GM21526 (cell line): ENCODE data around the gene HES5.

ENCODE experiments used
- ATAC-seq: cut with Tn5 transposase; IDR thresholded peaks from one replicate; pipeline ENCODE4 v1.9.1; 2021; ENCODE audit warnings: moderate library complexity; ENCODE audit not compliant: unreplicated experiment, low FRiP score

The HES5 gene

DNA sequence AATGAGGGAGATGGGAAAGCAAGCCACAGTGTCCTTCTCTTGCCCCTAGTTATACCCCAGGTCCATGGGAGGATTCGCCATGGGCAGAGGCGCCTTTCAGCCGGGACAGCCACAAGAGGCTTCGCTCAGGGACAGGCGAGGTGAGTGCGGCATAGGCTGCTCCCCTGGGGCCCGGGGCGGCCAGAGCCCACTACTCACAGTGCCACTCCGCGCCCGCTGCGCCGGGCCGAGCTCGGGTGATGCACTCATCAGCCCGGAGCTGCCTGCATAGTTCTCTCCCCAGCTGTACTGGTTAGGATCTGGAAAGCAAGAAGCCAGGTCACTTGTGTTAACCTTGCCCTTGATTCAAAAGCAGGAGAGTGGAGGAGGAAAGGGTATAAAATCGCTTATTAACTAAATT, 12.1 kb downstream of the HES5 start:
- ATAC-seq = no peak

DNA sequence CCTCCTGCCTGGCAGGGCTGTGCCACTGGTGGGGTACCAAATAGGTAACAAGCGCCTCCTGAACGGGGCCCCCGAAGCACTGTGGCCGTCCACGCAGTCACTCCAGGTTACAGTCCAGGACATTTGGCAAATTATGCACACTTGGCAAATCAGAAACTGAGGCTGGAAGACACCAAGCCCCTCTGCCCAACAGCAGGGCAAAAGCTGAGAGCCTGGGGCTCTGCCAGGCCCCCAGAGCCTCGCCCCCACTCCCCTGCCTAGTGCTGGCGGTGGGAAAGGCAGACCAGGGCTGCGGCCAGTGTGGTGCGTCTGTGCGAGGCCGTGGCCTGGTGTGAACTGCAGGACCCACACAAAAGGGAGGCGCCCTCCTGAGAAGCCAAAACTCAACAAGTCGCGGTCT, 13.1 kb downstream of the HES5 start:
- ATAC-seq = no peak

GRCh38 chr1:2516124-2516523, 13.9 kb downstream of the HES5 start:
- ATAC-seq = no peak

DNA sequence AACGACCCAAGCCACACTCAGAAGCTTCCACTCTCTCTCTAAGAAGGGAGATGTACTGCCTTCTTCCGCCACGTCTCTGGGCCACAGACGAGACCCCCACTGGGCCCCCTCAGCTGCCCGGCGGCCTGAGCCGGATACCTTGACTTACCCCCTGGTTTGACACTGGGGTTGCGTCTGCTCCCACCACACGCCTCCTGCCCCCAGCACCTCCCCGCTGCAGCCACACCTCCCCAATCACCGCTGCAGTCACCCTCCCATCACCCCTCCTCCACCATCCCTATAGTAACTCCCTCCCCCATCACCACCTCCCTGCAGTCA, 14.3 kb downstream of the HES5 start:
- no peak for ATAC-seq

GRCh38 chr1:2514863-2515762, 14.9 kb downstream of the HES5 start:
- no peak for ATAC-seq

GRCh38 chr1:2513939-2514652, 16.0 kb downstream of the HES5 start:
- no peak for ATAC-seq

GRCh38 chr1:2512862-2513421, 17.1 kb downstream of the HES5 start:
- ATAC-seq = no peak

GRCh38 chr1:2510366-2511155, 19.5 kb downstream of the HES5 start:
- ATAC-seq = no peak

DNA sequence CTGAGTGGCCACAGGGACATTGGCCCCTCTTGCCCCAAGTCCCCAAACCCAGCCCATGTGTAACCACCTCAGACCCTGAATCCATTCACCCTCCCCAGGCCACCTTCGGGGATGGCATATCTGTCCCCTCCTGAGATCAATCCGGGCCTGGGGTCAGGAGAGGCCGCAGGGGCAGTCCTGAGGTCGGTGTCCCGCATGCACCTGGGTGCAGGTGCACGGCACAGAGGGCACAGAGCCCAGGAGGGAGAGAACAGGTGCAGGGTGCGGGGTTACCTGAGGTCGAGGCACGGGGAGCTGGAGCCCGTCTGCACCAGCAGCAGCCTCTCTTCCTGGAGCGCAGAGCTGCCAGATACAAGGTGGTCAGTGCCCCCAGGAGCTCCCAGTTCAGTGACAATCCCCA, 20.5 kb downstream of the HES5 start:
- no peak for ATAC-seq

DNA sequence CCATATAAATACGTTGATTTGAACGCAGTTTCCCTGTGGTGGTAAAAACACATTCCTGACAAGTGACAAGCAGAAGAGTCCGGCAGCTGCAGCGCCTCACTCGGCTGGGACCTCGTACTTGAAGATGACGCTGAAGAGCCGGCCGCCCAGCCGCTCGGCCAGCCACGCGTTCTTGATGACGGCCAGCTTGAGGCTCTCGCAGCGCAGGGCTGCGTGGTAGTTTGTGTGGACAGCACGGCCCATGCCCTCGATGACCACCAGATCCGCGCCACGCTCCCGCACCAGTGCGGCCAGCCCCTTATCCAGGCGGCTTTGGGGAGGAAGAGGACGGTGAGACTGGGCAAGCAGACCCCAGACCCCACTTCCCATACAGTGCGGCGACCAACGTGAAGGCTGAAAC, 21.3 kb downstream of the HES5 start:
- ATAC-seq = no peak

GRCh38 chr1:2508180-2508579, 21.9 kb downstream of the HES5 start:
- no peak for ATAC-seq

- ATAC-seq = no peak
These were observed 22.3 kb downstream of the HES5 start for GRCh38 chr1:2507744-2508155.

- ATAC-seq = no peak
These were observed 23.0 kb downstream of the HES5 start for GRCh38 chr1:2506901-2507565.

DNA sequence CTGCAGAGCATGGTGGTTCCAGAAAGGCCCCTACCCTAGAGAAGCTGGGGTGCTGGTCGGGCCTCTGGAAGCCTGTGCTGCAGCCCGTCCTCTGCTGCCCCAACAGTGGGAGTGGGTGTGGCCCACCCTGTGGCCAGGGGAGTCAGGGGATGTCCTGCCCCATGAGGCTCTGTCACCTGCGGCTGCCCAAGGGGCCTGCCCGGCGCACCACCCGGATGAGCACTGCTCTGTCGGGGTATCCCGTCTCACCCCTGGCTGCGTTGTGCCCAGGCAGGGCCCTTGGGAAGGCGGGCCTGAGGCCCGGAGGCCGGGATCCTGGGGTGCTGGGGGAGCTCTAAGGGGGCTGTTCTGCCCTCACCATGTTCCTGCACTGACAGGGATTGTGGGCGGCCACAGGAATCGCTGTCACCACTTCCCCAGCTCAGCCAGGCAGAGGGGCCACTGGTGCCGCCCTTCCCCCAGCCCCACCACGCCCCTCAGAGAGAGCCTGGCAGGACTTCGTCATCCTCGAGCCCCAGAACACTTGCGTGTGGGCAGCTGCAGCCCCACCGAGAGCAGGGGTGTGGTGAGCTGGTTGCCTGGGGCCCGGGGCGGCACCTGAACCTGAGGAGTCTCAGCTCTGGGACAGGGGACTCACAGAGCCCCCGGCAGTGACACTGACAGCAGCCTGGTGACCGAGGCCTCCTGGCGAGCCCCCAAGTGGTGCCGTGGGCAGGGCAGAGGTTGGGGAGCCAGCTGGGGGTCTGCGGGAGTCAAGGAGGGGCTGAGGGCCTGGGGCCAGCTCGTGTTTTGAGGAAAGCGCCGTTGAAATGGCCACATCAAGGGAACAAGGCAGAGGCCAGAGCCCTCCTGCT, 23.8 kb downstream of the HES5 start:
- no peak for ATAC-seq

DNA sequence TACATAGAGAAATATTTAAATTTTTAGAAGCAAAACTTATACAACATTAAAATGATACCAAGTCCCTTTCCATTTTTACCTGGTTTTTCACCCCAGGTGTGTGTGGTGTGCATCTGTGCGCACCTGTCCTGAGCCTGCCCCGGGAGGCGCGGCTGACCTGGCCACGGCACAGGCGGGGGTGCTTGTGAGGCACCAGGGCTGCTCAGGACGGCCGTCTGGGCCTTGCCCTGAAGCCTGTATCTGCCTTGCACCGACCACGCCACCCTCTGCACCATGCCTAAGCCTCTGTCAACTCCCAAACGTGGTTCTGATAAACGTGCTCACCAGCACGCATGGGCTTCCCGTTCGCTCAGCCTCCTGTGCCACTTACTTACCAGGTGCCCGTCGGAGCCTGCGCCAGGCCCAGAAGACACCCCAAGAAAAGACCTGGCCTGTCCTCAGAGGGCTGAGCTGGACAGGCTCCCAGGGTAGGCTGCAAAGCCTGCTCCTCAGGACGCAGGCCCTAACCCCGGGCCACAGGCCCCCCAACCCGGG, 24.5 kb downstream of the HES5 start:
- ATAC-seq = no peak

GRCh38 chr1:2504949-2505272, 25.2 kb downstream of the HES5 start:
- ATAC-seq = no peak

DNA sequence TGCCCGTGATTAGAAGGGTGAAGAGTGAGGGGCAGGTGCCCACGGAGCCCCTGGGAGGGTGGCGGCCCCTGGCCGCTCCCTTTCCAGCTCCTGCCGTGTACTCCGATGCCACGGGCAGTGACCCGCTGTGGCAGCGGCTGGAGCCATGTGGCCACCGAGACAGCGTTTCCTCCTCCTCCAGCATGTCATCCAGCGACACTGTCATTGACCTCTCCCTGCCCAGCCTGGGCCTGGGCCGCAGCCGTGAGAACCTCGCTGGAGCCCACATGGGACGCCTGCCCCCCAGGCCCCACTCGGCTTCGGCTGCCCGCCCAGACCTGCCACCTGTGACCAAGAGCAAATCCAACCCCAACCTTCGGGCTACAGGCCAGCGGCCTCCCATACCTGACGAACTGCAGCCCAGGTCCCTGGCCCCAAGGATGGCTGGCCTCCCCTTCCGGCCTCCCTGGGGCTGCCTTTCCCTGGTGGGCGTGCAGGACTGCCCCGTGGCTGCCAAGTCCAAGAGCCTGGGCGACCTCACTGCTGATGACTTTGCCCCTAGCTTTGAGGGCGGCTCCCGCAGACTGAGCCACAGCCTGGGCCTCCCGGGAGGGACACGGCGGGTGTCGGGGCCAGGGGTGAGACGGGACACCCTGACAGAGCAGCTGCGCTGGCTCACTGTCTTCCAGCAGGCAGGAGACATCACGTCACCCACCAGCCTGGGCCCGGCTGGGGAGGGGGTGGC, 25.7 kb downstream of the HES5 start:
- ATAC-seq = no peak

GRCh38 chr1:2503554-2504224, 26.4 kb downstream of the HES5 start:
- ATAC-seq = no peak
